ENCODE measurements around the gene SLC9A8. TPM values are rescaled to one million over a fixed set of nuclear protein-coding genes. Genes with fewer than 3 reads are reported as not detected.

Gene SLC9A8
- polyA plus RNA-seq, 1 experiment: 2.3 TPM

DNA sequence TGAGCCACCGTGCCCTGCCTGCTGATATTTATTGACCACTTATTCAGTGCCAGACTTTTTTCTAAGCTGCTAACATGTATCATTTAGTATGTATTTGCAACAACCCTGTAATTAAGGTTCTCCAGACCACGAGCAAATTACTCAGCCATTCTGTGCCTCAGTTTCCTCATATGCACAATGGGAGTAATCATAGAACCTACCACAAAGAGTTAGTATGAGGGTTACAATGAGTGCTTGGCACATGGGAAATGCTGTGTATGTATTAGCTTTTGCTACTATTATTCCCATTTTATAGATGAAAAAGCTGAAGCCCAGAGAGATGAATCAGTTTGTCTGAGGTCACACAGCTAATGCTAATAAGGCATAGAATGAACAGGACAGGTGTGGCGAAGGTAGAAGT lies 20.0 kb upstream of the SLC9A8 start:
- DNase-seq (ENCODE audit: low read depth, low spot score): no peak
- Histone ChIP-seq H3K27ac (ENCODE audit: low read depth, low read length) (no peak overlapping the region), H3K9me3 (ENCODE audit: control insufficient read depth, insufficient read depth, low read length) (no peaks in the 10 kb centered on the region), H3K4me3 (ENCODE audit: low read depth, low read length) (no peak overlapping the region), H3K27me3 (ENCODE audit: control insufficient read depth, insufficient read depth, low read length) (peaks cover 4% of the 10 kb centered on the region)
- TF ChIP-seq, protein P1, sequence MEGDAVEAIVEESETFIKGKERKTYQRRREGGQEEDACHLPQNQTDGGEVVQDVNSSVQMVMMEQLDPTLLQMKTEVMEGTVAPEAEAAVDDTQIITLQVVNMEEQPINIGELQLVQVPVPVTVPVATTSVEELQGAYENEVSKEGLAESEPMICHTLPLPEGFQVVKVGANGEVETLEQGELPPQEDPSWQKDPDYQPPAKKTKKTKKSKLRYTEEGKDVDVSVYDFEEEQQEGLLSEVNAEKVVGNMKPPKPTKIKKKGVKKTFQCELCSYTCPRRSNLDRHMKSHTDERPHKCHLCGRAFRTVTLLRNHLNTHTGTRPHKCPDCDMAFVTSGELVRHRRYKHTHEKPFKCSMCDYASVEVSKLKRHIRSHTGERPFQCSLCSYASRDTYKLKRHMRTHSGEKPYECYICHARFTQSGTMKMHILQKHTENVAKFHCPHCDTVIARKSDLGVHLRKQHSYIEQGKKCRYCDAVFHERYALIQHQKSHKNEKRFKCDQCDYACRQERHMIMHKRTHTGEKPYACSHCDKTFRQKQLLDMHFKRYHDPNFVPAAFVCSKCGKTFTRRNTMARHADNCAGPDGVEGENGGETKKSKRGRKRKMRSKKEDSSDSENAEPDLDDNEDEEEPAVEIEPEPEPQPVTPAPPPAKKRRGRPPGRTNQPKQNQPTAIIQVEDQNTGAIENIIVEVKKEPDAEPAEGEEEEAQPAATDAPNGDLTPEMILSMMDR (IDR thresholded peaks at IDR 0.05; ENCODE audit: low read depth, low read length): no peak
- POLR2A ChIA-PET: no interaction called here
- CTCF ChIA-PET: interaction anchor here (0.6 kb wide), 1 partner anchor 14 kb away, joined by 4 read pairs; no protein-coding TSS in a partner anchor

DNA sequence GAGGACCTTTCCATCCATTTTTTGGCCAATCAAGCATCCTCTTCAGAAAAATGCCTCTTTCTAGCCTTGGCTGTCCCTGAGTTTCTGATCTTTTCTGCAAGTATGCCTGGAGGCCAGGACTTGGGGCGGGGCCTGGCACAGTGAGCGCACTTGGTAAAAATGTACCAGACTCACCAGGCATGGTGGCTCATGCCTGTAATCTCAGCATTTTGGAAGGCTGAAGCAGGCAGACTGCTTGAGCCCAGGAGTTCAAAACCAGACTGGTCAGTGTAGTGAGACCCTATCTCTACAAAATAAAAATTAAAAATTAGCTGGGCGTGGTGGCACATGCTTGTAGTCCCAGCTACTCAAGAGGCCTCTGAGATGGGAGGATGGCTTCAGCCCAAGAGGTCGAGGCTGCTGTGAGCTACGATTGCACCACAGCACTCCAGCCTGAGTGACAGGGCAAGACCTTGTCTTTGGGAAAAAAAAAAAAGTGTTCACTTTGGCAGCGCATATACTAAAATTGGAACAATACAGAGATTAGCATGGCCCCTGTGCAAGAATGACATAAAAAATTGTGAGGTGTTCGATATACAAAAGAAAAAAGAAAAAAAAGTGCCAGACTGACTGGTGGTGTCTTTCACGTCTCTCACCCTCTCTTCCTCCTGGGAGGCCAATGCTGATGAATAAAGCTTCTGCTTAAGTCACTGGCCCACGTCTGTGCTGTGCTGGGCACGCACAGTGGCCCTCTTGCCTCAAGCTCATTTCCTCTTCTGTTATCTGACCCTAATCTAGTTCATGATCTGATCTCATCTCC lies 18.1 kb upstream of the SLC9A8 start:
- Histone ChIP-seq H3K27me3 (ENCODE audit: control insufficient read depth, insufficient read depth, low read length) (peaks cover 4% of the 10 kb centered on the region), H3K9me3 (ENCODE audit: control insufficient read depth, insufficient read depth, low read length) (no peaks in the 10 kb centered on the region), H3K27ac (ENCODE audit: low read depth, low read length) (no peak overlapping the region), H3K4me3 (ENCODE audit: low read depth, low read length) (no peak overlapping the region)
- DNase-seq (ENCODE audit: low read depth, low spot score): no peak
- ChIA-PET CTCF (interaction anchor here (1.3 kb wide), 1 partner anchor 253 kb away, joined by 3 read pairs; no protein-coding TSS in a partner anchor), POLR2A (no interaction called here)
- TF ChIP-seq, protein P1 (IDR thresholded peaks at IDR 0.05; ENCODE audit: low read depth, low read length): no peak

DNA sequence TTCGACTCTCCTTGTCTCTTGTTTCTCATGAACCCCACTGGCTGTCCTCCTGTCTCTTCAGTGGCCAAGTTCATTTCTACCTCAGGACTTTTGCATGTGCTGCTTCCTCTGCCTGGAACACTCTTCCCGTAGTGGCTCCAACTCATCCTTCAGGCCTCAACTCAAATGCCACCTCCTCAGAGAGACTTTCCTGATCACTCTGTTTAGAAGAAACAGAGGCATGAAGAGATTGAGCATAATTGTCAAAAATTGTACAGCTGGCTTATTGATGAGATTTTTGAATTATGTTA lies 17.5 kb upstream of the SLC9A8 start:
- TF ChIP-seq, protein P1 (IDR thresholded peaks at IDR 0.05; ENCODE audit: low read depth, low read length): no peak
- H3K27ac ChIP-seq (ENCODE audit: low read depth, low read length): no peak overlapping the region
- DNase-seq (ENCODE audit: low read depth, low spot score): no peak
- H3K9me3 ChIP-seq (ENCODE audit: control insufficient read depth, insufficient read depth, low read length): no peaks in the 10 kb centered on the region
- CTCF ChIA-PET: interaction anchor here (1.3 kb wide), 1 partner anchor 254 kb away, joined by 3 read pairs; no protein-coding TSS in a partner anchor
- H3K27me3 ChIP-seq (ENCODE audit: control insufficient read depth, insufficient read depth, low read length): peaks cover 6% of the 10 kb centered on the region
- POLR2A ChIA-PET: no interaction called here
- H3K4me3 ChIP-seq (ENCODE audit: low read depth, low read length): no peak overlapping the region

- ChIA-PET CTCF (no interaction called here), POLR2A (no interaction called here)
- H3K9me3 ChIP-seq (ENCODE audit: control insufficient read depth, insufficient read depth, low read length): no peaks in the 10 kb centered on the region
- TF ChIP-seq, protein P1 (IDR thresholded peaks at IDR 0.05; ENCODE audit: low read depth, low read length): no peak
- no peak overlapping the region for H3K4me3 ChIP-seq (ENCODE audit: low read depth, low read length)
- H3K27ac ChIP-seq (ENCODE audit: low read depth, low read length): no peak overlapping the region
- no peak for DNase-seq (ENCODE audit: low read depth, low spot score)
- H3K27me3 ChIP-seq (ENCODE audit: control insufficient read depth, insufficient read depth, low read length): peaks cover 6% of the 10 kb centered on the region
Measured at GRCh38 chr20:49796600-49797343, 15.9 kb upstream of the SLC9A8 start.

- Histone ChIP-seq H3K9me3 (ENCODE audit: control insufficient read depth, insufficient read depth, low read length) (no peaks in the 10 kb centered on the region), H3K27me3 (ENCODE audit: control insufficient read depth, insufficient read depth, low read length) (peaks cover 6% of the 10 kb centered on the region), H3K27ac (ENCODE audit: low read depth, low read length) (no peak overlapping the region), H3K4me3 (ENCODE audit: low read depth, low read length) (no peak overlapping the region)
- ChIA-PET POLR2A (no interaction called here), CTCF (no interaction called here)
- TF ChIP-seq, protein P1 (IDR thresholded peaks at IDR 0.05; ENCODE audit: low read depth, low read length): no peak
- DNase-seq (ENCODE audit: low read depth, low spot score): no peak
Measured at GRCh38 chr20:49797344-49797615, 15.3 kb upstream of the SLC9A8 start.

All from AG04450 (cell line).